HG03196 (cell line): ENCODE data around the gene HSPA4.

ENCODE experiments used
- ATAC-seq: cut with Tn5 transposase; IDR thresholded peaks from one replicate; pipeline ENCODE4 v1.9.1; 2021; ENCODE audit not compliant: unreplicated experiment

HSPA4 gene

DNA sequence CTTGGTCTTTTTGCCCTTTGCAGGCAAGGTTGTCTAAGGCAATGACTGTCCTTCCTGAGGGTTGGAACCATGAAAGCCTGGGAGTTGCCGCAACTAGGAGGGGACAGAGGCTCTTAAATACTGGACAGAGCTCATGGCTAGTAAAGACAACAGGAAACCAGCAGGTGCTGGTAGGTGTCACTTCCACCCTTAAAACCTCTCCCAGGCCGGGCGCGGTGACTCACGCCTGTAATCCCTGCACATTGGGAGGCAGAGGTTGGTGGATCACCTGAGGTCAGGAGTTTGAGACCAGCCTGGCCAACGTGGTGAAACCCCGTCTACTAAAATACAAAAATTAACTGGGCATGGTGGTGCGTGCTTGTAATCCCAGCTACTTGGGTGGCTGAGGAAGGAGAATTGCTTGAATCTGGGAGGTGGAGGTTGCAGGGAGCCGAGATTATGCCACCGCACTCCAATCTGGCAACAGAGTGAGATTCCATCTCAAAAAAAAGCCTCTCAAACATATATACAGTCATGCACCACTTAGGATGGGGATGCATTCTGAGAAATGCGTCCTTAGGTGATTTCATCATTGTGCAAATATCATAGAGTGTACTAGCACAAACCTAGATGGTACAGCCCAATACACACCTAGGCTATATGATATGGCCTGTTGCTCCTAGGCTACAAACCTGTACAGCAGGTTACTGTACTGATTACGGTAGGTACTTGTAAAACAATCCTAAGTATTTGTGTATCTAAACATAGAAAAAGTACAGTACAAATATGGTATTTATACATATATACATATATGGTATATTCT, 102.7 kb downstream of the HSPA4 start:
- no peak for ATAC-seq

DNA sequence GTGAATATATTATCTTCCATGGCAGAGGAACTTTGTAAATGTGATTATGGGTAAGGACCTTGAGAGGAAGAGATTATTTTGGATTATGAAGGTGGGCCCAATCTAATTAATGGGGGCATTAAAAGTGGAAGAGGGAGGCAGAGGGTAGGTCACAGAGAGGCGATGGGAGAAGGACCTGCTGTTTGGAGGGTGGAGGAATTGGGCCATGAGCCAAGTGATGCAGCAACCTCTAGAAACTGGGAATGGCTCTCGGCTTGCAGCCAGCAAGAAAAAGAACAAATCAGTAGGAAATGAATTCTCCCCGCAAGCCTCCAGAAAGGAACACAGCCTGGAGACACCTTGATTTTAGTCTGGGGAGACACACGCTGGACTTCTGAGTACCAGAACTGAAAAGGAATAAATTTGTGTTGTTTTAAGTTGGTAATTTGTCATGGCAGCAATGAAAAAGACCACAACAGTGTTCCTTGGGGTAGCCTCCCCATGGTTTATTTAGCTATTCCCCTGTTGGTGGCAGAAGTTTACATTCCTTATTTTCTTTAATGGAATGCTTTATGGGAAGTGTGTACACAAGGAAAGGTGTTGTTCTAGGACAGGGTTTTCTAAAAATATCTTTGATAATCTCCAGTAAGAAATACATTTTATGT, 103.6 kb downstream of the HSPA4 start:
- ATAC-seq, result no peak
